ENCODE measurements around the gene PTPN14.
"Not testable (repeated sequence)": the region's sequence is repeated elsewhere in the genome, so short reads cannot be mapped to it uniquely, and the experiment has no call there.

The PTPN14 gene

GRCh38 chr1:214422137-214422671 lies 129.2 kb downstream of the PTPN14 start:
- no peak for DNase-seq

- no peak for DNase-seq
Observed at GRCh38 chr1:214420833-214421232, 130.6 kb downstream of the PTPN14 start.

GRCh38 chr1:214420341-214420740 lies 131.1 kb downstream of the PTPN14 start:
- DNase-seq = no peak

GRCh38 chr1:214419650-214420049 lies 131.8 kb downstream of the PTPN14 start:
- DNase-seq = no peak

- DNase-seq = no peak
Observed at GRCh38 chr1:214418391-214418790, 133.0 kb downstream of the PTPN14 start.

- no peak for DNase-seq
Observed at GRCh38 chr1:214417545-214418210, 133.7 kb downstream of the PTPN14 start.

GRCh38 chr1:214416858-214417257 lies 134.5 kb downstream of the PTPN14 start:
- no peak for DNase-seq

GRCh38 chr1:214416417-214416816 lies 135.0 kb downstream of the PTPN14 start:
- no peak for DNase-seq

GRCh38 chr1:214415131-214415530 lies 136.3 kb downstream of the PTPN14 start:
- no peak for DNase-seq

- no peak for DNase-seq
Observed at GRCh38 chr1:214414691-214415090, 136.7 kb downstream of the PTPN14 start.

GRCh38 chr1:214413315-214413714 lies 138.1 kb downstream of the PTPN14 start:
- no peak for DNase-seq

- no peak for DNase-seq
Observed at GRCh38 chr1:214404571-214405213, 146.7 kb downstream of the PTPN14 start.

GRCh38 chr1:214404154-214404553 lies 147.2 kb downstream of the PTPN14 start:
- no peak for DNase-seq

- no peak for DNase-seq
Observed at GRCh38 chr1:214403431-214403830, 148.0 kb downstream of the PTPN14 start.

- no peak for DNase-seq
Observed at GRCh38 chr1:214402613-214403083, 148.8 kb downstream of the PTPN14 start.

GRCh38 chr1:214401666-214402065 lies 149.7 kb downstream of the PTPN14 start:
- DNase-seq = no peak

- no peak for DNase-seq
Observed at GRCh38 chr1:214400131-214400530, 151.3 kb downstream of the PTPN14 start.

GRCh38 chr1:214398490-214398889 lies 152.9 kb downstream of the PTPN14 start:
- DNase-seq = no peak

- no peak for DNase-seq
Observed at GRCh38 chr1:214397497-214397896, 153.9 kb downstream of the PTPN14 start.

- no peak for DNase-seq
Observed at GRCh38 chr1:214396330-214396729, 155.1 kb downstream of the PTPN14 start.

GRCh38 chr1:214394569-214394968 lies 156.8 kb downstream of the PTPN14 start:
- not testable (repeated sequence) for DNase-seq

GRCh38 chr1:214393086-214393485 lies 158.3 kb downstream of the PTPN14 start:
- DNase-seq = no peak

- DNase-seq = no peak
Observed at GRCh38 chr1:214391873-214392645, 159.3 kb downstream of the PTPN14 start.

GRCh38 chr1:214389734-214390133 lies 161.7 kb downstream of the PTPN14 start:
- DNase-seq = no peak
